VCaP (cell line): ENCODE data around the gene OR8G1.

ENCODE experiments used
- H3K27ac ChIP-seq: fragments of 450-650 bp; 2 replicates; pipeline ENCODE4 v1.5.1; 2017
- TF ChIP-seq, protein P1 (sequence below): fragments of 450-650 bp; conservative IDR thresholded peaks from 2 replicates; pipeline ENCODE4 v1.5.1; 2017; ENCODE audit warnings: mild to moderate bottlenecking, moderate library complexity

OR8G1 gene

DNA sequence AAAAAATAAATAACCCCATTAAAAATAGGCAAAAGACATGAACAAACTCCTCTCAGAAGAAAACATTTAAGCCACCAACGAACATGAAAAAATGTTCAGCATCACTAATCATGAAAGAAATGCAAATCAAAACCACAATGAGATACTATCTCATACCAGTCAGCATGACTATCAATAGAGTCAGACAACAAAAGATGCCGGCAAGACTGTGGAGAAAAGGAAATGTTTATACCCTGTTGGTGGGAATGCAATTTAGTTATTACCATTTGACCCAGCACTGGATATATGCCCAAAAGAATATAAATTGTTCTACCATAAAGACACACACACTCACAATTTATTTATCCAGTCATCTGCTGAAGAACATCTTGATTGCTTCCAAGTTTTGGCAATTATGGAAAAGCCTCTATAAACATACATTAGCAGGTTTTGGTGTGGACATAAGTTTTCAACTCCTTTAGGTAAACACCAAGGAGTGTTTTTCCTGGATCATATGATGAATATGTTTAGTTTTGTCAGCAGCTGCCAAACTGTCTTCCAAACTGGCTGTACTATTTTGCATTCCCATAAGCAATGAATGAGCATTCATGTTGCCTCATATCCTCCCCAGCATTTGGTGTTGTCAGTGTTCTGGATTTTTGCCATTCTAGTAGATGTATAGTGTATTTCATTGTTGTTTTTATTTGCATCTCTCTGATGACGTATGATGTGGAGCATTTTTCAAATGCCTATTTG, 44.9 kb downstream of the OR8G1 start:
- no peak overlapping the region for H3K27ac ChIP-seq

DNA sequence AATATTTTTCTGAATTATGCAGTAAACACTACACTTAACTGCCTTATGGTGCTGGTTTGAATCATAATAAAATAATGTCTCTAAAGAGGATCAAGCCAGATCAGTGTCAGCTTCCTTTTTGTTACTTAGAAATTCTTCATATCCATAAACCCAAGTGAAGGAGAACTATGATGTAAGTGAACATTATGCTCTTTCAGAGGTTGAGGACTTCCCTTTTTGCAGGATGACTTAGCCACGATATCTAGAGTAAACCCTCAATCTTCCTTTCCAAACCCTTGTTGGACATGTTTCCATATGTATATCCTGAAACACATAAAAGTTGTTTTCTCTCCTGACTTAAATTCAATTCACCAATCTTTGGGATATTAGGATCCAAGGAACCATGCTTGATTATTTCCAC, 53.8 kb downstream of the OR8G1 start:
- H3K27ac ChIP-seq, result no peak overlapping the region
- TF ChIP-seq, protein P1, sequence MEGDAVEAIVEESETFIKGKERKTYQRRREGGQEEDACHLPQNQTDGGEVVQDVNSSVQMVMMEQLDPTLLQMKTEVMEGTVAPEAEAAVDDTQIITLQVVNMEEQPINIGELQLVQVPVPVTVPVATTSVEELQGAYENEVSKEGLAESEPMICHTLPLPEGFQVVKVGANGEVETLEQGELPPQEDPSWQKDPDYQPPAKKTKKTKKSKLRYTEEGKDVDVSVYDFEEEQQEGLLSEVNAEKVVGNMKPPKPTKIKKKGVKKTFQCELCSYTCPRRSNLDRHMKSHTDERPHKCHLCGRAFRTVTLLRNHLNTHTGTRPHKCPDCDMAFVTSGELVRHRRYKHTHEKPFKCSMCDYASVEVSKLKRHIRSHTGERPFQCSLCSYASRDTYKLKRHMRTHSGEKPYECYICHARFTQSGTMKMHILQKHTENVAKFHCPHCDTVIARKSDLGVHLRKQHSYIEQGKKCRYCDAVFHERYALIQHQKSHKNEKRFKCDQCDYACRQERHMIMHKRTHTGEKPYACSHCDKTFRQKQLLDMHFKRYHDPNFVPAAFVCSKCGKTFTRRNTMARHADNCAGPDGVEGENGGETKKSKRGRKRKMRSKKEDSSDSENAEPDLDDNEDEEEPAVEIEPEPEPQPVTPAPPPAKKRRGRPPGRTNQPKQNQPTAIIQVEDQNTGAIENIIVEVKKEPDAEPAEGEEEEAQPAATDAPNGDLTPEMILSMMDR, result no peak

More for the DNA sequence above, 44.9 kb downstream of the OR8G1 start:
- TF ChIP-seq, protein P1, result no peak

DNA sequence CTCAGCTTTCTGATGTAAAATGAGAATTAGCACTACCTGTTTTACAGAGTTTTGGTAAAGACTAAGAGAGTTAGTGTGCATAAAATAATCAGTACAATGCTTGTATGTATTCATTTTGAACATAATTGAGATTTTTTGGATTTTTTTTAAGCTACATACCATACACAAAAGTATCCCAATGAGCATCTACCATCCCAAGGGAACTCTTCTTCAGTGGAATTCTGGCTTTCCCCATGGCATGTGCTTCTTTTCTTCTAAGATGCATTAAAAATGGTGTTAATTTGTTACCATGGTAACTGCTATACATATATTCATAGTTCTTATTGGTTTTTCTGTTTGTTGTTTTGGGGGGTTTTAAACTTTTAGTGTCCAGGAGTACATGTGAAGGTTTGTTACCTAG, 55.1 kb downstream of the OR8G1 start:
- no peak overlapping the region for H3K27ac ChIP-seq
- TF ChIP-seq, protein P1, result no peak

DNA sequence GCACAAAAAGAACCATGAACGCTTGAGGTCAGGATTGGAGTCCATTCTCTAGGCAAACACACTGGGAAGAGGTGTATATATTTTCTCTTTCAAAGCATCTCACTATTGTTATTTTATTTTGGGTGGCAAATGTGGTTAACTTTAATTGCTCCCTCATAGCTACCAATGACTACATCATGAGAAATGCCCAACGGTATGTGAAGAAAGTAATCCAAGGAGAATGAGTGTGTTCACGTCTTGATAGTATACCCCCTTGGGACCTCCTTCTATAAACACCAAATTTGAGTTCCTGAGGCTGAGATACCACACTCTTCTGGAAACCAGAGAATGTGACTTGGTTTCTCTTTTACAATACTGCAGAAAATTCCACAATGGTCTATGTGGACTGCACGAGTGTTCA, 57.0 kb downstream of the OR8G1 start:
- H3K27ac ChIP-seq, result no peak overlapping the region
- TF ChIP-seq, protein P1, result no peak

DNA sequence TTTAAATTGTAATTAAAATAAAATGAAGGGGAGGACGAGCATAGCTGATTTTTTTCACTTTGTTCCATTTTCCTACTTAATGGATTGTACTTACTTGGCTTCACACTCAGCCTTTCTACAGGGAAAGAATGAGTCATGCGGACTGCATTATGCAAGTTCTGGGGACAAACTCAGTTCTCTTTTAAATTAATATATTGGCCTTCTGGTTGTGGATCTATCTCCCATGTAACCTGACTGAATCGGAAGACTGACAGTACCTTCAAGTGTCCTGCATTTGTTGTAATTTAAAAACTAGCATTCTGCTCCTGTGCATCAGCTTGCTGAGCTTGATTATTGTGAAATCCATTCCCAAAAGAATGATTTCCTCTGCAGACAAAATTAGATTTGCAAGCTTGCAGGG, 60.7 kb downstream of the OR8G1 start:
- TF ChIP-seq, protein P1, result no peak
- no peak overlapping the region for H3K27ac ChIP-seq

DNA sequence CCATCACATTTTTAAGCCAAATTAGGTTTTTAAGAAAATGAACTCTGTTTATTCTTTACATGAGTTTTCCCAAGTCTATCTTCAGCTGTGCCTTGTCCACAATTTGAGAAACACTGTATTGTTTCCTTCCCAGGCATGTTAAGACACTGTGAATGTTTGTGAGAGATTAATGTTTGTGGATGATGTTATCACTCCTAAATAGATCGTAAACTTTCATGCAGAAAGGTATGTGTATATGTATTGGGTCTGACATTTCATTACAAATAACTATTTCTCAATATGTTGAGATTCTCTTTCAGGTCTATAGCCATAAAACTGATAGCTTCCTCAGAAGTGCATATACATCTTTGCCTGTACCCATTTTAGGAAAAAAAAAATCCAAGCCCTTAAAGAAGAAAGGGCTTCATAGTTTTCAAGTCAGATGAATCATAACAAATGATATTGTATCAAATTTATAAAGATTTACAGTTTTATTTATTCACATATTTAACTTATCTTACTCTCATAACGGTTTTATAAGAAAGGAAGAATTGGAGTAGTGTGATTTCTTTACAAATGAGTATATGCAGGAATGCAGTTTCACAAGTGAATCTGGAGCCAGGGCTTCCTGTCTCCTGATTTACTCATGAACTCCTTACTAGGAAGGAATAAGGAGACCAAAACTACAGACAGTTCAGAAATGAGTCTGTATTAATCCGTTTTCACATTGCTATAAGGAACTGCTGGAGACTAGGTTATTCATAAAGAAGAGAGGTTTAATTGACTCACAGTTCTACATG, 61.6 kb downstream of the OR8G1 start:
- TF ChIP-seq, protein P1, result no peak
- no peak overlapping the region for H3K27ac ChIP-seq
